OCI-LY7 (cell line): ENCODE results near the gene MYO18A.

Experiments used
- EZH2phosphoT487 ChIP-seq: fragments of 200-600 bp; sonication (generic); IDR thresholded peaks from 2 replicates; pipeline ENCODE4 v1.6.1; 2018; ENCODE audit warnings: low read depth, borderline replicate concordance, mild to moderate bottlenecking, mixed run types, antibody characterized with exemption, low read length, moderate library complexity, mixed read lengths
- TF ChIP-seq, protein P1 (sequence below): fragments of 200-600 bp; sonication (generic); conservative IDR thresholded peaks from 2 replicates; pipeline ENCODE4 v1.5.1; 2014; ENCODE audit warnings: mild to moderate bottlenecking, antibody characterized with exemption, low read length, moderate library complexity, mixed read lengths

GRCh38 chr17:29140051-29140621 lies 40.1 kb downstream of the MYO18A start:
- TF ChIP-seq, protein P1, sequence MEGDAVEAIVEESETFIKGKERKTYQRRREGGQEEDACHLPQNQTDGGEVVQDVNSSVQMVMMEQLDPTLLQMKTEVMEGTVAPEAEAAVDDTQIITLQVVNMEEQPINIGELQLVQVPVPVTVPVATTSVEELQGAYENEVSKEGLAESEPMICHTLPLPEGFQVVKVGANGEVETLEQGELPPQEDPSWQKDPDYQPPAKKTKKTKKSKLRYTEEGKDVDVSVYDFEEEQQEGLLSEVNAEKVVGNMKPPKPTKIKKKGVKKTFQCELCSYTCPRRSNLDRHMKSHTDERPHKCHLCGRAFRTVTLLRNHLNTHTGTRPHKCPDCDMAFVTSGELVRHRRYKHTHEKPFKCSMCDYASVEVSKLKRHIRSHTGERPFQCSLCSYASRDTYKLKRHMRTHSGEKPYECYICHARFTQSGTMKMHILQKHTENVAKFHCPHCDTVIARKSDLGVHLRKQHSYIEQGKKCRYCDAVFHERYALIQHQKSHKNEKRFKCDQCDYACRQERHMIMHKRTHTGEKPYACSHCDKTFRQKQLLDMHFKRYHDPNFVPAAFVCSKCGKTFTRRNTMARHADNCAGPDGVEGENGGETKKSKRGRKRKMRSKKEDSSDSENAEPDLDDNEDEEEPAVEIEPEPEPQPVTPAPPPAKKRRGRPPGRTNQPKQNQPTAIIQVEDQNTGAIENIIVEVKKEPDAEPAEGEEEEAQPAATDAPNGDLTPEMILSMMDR = no peak
- TF ChIP-seq EZH2phosphoT487 = no peak
